UCSD-AML1 (cell line): ENCODE data around the gene CCDC9B.
A peak's percentile ranks its signal among the peaks of the same experiment; 100 is the strongest.

Source experiments
- DNase-seq: peaks from one replicate; lab custom pipeline; 2025; ENCODE audit not compliant: unreplicated experiment; lab: John Stamatoyannopoulos, UW

CCDC9B gene

GRCh38 chr15:40310993-40311392 is 29.7 kb downstream of the CCDC9B start:
- DNase-seq = no peak

- DNase-seq = peak; percentile 81
Measured at GRCh38 chr15:40310001-40310959, 30.5 kb downstream of the CCDC9B start.

GRCh38 chr15:40309344-40309862 is 31.3 kb downstream of the CCDC9B start:
- DNase-seq = no peak

- DNase-seq = peak; percentile 87
Measured at GRCh38 chr15:40307421-40308211, 33.1 kb downstream of the CCDC9B start, which contains the start of gene PLCB2. Gene PLCB2, minus strand, starts transcription at chr15:40307935. Its CDS starts 263 bp downstream, at chr15:40307672.

- no peak for DNase-seq
Measured at GRCh38 chr15:40306908-40307307, 33.8 kb downstream of the CCDC9B start.

- peak; percentile 47 for DNase-seq
Measured at GRCh38 chr15:40306371-40306770, 34.4 kb downstream of the CCDC9B start.

- no peak for DNase-seq
Measured at GRCh38 chr15:40305281-40305680, 35.5 kb downstream of the CCDC9B start.

GRCh38 chr15:40303576-40303975 is 37.2 kb downstream of the CCDC9B start:
- no peak for DNase-seq

GRCh38 chr15:40302981-40303380 is 37.8 kb downstream of the CCDC9B start:
- no peak for DNase-seq

GRCh38 chr15:40302288-40302886 is 38.4 kb downstream of the CCDC9B start:
- DNase-seq = no peak

- no peak for DNase-seq
Measured at GRCh38 chr15:40301467-40302179, 39.1 kb downstream of the CCDC9B start.

GRCh38 chr15:40300771-40301170 is 40.0 kb downstream of the CCDC9B start:
- DNase-seq = no peak

GRCh38 chr15:40300367-40300766 is 40.4 kb downstream of the CCDC9B start:
- no peak for DNase-seq

- no peak for DNase-seq
Measured at GRCh38 chr15:40298216-40298935, 42.4 kb downstream of the CCDC9B start.

GRCh38 chr15:40297356-40297755 is 43.4 kb downstream of the CCDC9B start:
- no peak for DNase-seq

- DNase-seq = no peak
Measured at GRCh38 chr15:40296561-40297230, 44.0 kb downstream of the CCDC9B start.

- DNase-seq = no peak
Measured at GRCh38 chr15:40295877-40296560, 44.7 kb downstream of the CCDC9B start.

GRCh38 chr15:40295297-40295696 is 45.4 kb downstream of the CCDC9B start:
- DNase-seq = no peak
